GM18873 (cell line): ENCODE data around the gene SH3BP5.

Experiments
- ATAC-seq: cut with Tn5 transposase; IDR thresholded peaks from one replicate; pipeline ENCODE4 v1.9.1; 2021; ENCODE audit warnings: mild to moderate bottlenecking, moderate library complexity, moderate number of reproducible peaks; ENCODE audit not compliant: unreplicated experiment, low FRiP score

Gene SH3BP5

DNA sequence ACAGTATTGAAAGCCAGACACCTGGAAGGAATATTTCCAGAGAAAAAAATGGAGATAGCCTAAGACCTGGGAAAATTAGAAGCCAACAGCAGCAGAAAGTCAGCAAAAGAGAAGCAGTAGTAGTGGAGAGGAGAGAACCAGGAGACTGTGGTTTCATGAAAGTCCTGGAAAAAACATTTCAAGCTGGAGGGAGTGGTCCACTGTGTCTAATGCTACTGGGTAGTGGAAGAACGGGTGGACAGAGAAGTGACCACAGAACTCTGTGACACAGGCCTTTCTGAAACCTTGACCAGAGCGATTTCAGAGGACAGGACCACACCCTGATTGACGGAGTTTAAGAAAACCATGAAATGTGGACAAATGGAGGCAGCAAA, 15.3 kb upstream of the SH3BP5 start:
- no peak for ATAC-seq

DNA sequence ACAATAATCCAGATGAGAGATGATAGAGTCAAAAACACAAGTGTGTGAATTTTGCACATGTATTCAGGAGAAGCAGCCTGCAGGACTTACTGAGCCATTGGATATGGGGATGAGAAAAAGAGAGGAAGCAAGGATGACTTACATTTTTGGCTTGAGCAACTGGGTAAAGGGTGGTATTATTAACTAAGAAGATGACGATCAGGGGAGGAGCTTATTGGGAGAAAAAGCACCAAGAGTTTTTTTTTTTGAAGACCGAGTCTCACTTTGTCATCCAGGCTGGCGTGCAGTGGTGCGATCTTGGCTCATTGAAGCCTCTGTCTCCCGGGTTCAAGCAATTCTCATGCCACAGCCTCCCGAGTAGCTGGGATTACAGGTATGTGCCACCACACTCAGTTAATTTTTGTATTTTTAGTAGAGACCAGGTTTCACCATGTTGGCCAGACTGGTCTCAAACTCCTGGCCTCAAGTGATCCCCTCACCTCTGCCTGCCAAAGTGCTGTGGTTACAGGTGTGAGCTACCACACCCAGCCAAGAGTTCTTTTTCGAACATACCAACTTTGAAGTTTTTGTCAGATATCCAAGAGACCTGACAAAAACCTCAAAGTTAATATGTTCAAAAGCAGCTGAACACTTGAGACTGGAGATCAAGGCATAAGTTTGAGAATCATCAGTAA, 14.8 kb upstream of the SH3BP5 start:
- no peak for ATAC-seq

DNA sequence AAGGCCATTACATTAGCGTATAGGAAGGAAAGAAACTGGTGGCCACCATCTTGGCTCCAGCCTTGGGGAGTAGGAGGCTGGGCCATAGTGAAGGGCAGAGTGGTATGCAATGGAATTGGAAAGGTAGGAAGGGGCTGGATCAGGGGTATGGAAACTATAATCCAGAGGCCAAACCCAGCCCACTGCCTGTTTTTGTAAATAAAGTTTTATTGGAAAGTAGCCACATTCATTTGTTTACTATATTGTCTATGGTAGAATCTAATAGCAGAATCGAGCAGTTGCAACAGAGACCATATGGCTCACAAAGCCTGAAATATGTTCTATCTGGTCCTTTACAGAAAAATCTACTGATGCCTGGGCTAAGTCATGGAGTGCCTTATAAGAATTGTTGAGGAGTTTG, 14.1 kb upstream of the SH3BP5 start:
- no peak for ATAC-seq

DNA sequence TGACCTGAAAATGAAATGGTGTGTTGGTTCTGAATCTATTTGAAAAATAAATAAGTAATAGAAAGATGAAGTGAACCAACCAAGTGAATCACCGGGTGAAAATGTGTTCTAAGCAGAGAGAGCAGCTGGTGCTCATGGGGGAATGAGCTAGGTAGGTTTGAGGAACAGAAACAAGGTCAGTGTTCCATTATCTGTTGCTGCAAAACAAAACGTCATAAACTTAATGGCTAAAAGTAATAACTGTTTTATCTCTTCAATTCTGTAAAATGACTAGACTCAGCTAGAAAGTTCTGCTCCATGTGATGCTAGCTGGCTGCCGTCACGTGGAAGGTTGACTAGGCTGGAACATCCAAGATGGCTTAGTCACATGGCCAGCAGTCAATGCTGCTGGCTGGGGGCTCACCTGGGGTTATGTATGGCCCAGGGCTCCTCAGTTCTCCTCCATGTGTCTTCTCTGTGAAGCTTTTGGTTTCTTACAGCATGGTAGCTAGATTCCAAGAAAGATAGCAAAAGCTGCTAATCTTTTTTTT, 13.3 kb upstream of the SH3BP5 start:
- peak; percentile 90 for ATAC-seq

DNA sequence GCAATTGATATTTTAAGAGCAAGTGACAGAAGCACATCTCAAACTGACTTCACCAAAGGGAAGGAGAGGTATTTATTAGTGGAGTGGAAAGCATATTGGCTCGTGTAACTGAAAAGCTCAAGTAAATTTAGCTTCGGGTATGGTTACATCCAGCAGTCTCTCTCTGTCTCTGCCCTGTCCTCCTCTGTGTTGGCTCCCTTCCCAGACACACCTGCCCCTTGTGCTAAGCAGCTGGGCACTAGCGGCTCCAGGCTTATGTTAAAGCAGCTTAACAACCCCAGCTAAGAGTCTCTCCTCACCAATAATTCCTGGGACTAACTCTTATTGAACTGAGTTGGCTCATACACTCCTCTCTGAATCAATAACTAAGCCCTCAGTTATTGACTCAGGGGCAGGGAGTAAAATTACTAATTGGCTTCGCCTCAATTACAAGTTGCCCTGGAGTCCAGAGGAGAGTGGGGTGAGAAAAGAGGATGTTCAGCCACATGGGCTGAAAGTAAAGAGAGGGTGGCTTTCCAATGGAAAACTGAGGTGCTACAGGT, 12.8 kb upstream of the SH3BP5 start:
- ATAC-seq, result no peak

DNA sequence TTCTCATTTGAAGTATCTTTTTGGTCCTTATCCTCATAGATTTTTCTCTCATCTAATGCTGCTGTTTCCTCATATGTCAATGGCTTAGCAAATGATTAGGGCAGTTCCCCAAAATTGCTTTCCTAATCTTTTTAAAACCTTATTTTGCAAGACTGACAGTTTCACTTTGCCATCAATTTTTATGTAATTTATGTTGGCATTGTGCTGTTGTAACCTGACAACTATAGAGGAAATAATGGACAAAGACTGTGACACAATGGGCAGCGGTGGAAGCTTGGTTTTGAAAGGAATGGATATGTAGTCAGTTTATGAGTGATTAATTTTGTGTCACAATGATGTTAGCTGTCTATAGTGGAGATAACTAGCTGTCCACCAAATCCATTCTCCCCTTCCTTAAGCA, 10.6 kb upstream of the SH3BP5 start:
- ATAC-seq, result no peak

DNA sequence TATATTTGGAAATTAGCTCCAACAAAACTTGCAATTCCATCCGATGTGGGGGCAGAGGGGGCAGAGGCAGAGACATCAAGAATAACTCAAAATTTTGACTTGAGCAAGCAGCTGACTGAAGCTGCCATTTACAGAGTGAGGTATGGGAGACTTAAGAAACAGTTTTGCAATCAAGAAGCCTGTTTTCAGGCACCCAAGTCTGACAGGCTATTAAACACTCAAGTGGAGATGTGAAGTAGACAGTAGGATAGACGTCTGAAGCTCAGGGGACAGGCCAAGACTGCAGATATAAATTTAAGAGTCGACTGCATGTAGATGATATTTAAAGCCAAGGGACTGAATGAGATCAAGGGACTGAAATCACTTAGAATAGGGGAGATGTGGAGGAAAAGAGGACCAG, 9.9 kb upstream of the SH3BP5 start:
- no peak for ATAC-seq

DNA sequence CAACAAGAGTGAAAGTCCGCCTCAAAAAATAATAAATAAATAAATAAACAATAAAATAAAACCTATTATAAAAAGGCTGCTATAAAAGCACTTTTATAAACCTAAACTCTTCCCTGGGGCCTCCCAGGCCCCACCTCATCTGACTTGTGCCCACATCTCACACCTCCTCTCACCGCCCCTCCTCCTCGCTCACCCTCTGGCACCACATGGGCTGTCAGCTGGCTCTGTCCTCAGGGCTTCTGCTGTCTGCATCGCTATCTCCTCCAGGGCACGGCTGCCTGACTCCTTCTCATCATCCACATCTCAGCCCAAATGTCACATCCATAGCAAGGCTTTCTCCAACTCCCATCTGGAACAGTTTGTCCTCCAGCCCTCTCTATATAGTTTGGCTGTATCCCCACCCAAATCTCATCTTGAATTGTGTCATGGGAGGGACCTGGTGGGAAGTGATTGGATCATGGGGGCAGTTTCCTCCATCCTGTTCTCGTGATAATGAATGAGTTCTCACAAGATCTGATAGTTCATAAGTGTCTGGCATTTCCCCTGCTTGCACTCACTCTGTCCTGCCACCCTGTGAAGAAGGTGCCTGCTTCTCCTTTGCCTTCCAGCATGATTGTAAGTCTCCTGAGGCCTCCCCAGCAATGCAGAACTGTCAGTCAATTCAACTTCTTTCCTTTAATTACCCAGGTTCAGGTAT, 8.8 kb upstream of the SH3BP5 start:
- ATAC-seq, result no peak

DNA sequence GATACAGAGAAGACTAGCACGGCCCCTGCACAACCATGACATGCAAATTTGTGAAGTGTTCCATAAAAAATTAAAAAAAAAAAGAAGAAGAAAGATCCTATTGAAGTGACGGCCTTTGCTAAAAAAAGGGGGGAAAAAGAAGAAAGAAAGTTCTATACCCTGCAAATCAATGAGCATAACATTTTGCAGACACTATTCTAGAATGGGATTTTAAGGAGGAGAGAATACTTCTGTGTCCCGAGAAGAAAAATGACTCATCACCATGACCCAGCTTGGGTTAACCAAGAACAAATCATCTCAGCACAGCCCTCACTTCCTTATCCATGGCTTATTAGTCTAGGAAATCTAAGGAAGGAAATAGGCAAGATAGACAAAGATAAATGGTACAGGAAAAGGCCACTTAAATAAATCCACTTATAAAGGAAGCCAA, 7.4 kb upstream of the SH3BP5 start:
- ATAC-seq, result no peak

DNA sequence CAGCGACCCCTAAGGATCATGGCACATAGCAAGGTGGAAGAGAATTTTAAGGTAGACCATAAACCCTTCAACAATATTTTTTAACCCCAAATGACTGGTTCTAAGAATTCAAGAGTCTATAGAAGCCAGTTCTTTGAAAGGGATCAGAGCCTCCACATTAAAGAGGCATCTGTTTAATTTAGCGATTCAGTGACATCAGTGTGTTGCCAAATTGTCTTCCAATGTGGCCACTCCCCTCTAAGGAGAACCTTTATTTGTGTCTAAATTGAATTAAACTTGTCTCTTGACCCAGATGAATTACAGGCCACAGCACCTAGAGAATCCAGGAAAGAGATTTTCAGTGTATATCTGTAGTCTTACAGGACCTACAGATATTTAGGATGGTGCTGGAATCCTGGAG, 6.6 kb upstream of the SH3BP5 start:
- ATAC-seq, result no peak

DNA sequence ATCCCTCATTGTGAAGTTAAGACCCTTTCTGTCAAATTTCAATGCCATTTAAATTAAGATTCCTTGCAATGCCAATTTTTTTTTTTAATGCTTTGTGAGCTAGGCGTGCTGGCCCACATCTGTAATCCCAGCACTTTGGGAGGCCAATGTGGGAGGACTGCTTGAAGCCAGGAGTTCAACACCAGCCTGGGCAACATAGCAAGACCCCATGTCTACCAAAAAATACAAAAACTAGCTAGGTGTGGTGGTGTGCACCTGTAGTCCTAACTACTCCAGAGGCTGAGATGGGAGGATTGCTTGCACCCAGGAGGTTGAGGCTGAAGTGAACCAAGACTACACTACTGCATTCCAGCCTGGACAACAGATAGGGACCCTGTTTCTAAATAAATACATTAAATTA, 5.6 kb upstream of the SH3BP5 start:
- ATAC-seq, result no peak

DNA sequence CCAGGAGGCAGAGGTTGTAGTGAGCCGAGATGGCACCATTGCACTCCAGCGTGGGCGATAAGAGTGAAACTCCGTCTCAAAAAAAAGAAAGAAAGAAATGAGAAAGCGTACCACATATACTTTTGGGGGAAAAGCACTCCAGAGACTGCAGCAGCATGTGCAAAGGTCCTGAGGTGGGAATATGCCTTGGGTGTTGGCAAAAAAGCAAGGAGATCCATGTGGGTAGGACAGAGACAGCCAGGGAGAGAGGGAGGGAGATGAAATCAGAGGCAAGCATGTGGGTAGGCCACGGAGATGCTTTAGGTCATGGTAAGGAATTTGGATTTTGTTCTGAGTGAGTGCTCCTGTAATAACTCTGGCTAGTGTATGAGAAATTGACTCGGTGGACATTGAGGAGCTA, 3.7 kb upstream of the SH3BP5 start:
- no peak for ATAC-seq

DNA sequence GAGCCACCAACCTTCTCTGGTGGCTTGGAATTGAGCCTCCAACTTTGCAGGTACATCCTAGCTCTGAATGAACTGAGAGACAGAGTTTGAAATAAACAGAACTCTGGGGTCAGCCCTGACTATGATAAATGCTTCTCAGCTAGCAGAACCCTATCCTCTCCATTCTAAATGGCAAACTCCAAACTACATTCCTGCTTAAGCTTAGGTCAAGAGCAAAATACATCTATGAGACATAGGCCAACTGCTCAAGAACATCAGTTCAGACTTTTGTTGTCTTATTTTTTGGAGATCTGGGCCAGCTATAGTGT, 1.5 kb upstream of the SH3BP5 start:
- ATAC-seq, result no peak

DNA sequence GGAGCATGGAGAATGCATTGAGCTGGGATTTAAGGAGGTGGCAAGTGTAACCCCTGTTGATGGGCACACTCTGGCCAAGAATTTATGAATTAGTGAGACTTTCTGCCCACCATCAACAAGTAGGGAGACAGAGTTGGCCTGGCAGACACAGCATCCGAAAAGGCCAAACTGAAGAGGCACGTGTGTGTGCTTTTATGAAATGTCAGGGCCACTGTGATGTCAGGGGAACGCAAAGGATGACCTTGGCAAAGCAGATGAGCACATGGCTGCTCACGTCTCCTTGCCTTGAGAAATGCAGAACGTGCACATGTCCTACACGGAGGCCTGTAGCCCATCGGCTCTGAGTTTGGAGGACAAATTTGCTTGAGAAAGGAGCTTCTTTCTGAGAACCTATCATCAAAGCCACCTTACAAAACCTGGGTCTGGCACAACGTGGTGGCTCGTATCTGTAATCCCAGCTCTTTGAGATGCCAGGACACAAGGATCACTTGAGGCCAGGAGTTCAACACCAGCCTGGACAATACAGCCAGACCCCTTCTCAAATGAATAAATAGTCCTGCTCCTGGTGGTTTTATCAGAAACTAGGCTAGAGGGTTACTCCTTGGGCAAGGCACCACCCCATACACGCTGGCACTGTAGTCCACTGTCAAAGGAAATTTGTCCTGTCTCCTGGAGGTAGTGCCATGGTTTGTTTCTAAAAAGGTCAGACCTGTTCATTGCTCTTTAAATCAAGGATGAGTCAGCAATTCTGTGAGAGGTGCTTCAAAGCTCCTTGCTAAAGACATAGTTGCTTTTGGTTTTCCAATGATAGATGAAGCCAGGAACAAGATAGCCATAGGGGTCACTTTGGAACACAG, 941 bp upstream of the SH3BP5 start:
- ATAC-seq, result no peak

DNA sequence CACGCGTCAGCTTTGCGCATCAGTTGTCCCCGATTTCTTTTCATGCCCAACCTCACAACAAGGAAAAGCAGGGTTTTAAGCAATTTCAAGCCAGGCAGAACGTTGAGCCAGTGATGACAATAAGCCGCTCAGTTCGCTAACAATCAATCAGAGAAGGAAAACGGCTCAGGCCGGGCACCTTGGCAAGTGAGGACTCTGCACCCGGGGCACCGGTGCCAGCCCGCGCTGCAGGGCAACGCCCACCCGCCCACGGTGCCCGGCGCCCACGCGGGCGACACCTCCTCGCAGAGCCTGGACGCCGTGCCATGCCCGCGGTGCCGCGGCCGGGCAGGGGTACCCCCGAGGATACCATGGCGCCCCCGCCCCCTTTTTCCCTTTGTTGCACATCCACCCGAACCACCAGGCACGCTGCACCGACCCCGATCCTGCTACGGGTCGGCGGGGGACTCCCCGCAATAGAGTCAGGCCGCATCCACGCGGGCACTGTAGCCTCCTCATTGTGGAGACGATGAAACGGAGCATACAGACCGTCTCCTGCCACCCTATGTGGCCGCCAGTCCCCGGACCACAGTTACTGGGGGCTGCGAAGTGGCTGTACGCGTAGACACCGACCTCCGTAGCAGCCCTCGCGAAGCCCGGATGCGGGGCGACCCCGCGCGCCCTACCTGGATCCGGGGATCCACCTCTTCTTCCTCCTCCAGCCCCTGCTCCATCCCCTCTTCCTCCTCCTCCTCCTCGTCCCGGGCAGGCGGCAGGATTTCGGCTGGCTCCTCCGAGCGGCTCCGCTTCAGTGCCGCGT, 581 bp downstream of the SH3BP5 start:
- peak; percentile 12 for ATAC-seq

DNA sequence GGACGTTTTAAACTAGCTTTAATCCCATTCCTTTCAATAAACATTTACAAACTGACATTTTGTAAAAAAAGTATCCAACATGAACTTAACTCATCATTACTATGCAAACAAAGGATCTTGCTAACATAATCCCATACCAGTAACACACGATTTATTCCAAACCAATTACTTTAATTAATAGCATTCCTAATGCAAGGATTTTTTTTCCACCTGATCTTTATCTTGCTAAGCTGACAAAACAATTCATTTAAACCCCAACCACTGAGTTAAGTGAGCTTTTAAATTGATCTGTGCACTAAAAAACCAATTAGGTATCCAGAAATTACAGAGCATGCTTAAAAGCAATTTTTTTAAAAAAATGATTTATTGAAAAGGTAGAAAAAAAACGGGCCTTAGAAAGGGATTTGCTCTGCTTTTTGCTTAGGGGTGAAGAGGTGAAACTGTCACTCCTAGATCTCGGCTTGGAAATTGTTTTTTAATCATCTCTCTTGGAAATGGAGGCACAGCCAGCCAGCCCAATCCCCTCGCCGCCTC, 1.2 kb downstream of the SH3BP5 start:
- no peak for ATAC-seq

DNA sequence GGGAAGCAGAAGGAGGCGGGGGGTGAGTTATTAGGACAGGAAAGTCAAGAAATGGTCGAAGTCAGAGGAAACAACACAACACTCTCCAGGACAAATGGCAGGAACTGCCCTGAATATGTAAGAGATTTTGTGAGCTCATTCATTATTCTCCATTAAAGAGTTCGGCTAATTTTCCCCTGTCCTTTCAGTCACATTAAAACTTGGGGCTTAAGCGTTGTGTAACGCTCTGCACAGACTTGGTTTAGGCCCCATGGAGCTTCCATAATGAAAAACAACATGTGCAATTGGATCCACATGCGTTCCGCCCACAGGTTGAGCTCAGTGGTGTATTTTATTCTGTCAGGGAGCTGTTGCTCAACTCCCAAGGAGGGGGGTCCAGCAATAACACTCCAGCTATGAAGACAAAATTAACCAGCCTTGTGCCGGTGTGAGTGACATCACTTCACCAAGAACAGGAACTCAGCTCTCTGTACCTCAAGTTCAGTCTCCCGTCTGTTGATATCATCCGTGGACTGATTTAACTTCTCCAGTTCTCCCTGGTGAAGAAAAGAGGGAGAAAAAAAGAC, 2.3 kb downstream of the SH3BP5 start:
- no peak for ATAC-seq

DNA sequence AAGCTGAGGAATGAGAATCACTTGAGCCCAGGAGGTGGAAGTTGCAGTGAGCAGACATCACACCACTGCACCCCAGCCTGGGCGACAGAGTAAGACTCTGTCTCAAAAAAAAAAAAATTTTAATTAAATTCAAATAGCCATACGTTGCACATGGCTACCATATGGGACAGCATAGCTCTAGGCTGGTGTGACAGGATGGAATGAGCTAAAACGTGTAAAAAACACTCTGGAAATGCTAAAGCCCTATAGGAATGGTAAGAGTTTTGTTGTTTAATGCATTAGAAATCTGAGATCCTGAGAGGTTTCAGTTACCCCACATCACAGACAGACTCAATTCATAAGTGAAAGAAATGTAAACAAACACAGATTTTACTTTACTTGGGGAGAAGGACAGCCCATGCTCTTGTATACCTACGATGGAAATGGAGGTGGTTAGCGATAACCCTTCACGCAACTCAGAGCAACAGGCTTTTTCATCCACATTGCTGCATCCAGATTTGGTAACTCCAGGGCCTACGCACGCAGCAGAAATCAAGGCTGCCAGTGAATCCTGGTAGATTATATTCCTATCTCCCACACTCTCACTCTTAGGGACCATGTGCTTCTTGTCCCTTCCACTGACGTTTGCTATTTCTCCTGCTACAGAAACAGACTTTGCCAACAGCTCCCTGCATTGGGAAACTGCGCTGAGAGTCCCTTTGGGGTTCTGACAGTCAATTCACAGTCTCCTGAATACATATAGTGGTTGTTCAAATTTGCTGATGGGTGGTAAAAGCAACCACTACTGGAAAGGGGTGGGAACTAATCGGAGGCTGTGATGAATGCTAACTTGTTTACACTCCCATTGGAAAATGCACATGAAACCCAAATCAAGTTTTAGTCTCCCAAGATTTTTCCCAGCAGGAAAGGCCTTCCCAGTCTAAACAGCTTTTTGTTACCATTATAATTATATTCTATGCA, 3.1 kb downstream of the SH3BP5 start:
- no peak for ATAC-seq

DNA sequence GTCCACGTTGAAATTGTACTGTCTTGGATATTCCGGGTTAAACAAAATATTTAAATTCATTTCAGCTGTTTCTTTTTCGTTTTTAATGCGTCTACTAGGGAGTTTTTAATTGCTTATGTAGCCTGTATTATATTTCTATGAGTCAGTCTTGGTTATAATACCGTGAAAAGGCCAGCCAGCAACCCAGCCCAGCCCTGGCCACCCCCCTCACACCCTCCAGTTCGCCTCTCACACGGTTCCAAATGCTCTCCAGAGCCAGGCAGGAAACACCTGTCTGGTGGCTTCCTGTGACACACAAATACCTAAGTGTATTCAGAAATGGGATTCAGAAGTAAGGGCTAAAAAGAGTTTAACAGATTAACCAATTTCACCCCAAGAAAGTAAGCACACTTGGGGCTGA, 4.4 kb downstream of the SH3BP5 start:
- ATAC-seq, result peak; percentile 37
